Endothelial cell of umbilical vein (primary cell): ENCODE data around the gene ABCC4. TPM values are rescaled to one million over a fixed set of nuclear protein-coding genes. Genes with fewer than 3 reads are reported as not detected.

Experiments
- BruUV-seq: library from RNA; stranded (reverse); fragments of 400-500 nt; replicated peaks from 2 replicates; lab custom pipeline; 2021; lab: Mats Ljungman, UMichigan
- CTCF ChIA-PET: fragments of 300-600, 350-600 bp; sonication (Branson Sonifier 250); formaldehyde crosslinking; loops from one replicate; lab custom pipeline; 2021; ENCODE audit warnings: antibody characterized with exemption, inconsistent platforms; lab: Charles Lee
- POLR2A ChIA-PET: fragments of 300-600, 350-600 bp; sonication (Branson Sonifier 250); formaldehyde crosslinking; loops from one replicate; lab custom pipeline; 2021; ENCODE audit warnings: antibody characterized with exemption, inconsistent platforms; lab: Charles Lee
- DNase-seq: peaks from one replicate; pipeline ENCODE4 v3.0.0-alpha.2; 2011; ENCODE audit warnings: low read depth, low spot score
- FAIRE-seq: peaks from 2 replicates; lab custom pipeline; 2011; peaks lifted over from hg19 to GRCh38; lab: Jason Lieb, UNC
- H2AFZ ChIP-seq: 2 replicates; pipeline ENCODE4 v1.6.0; 2012; ENCODE audit warnings: low read depth, low read length, control low read depth, inconsistent platforms
- H3K27ac ChIP-seq: 2 replicates; pipeline ENCODE4 v1.5.1; 2011; ENCODE audit warnings: low read depth, mild to moderate bottlenecking, control low read depth, low read length, moderate library complexity; ENCODE audit not compliant: insufficient read depth
- H3K27me3 ChIP-seq, 2 experiments: 2 replicates each; pipeline versions ENCODE4 v1.6.0 to v1.6.1; 2011; ENCODE audit warnings: low read length in 2 of 2, mixed read lengths in 1 of 2; ENCODE audit not compliant: control insufficient read depth in 2 of 2, insufficient read depth in 2 of 2
- H3K36me3 ChIP-seq, 2 experiments: 2 replicates in 1 of 2; 3 replicates in 1 of 2; pipeline ENCODE4 v1.5.1; 2011; ENCODE audit warnings: low read length in 2 of 2, mild to moderate bottlenecking in 1 of 2, moderate library complexity in 1 of 2; ENCODE audit not compliant: control insufficient read depth in 2 of 2, insufficient read depth in 2 of 2; ENCODE audit errors: extremely low read depth in 1 of 2
- H3K4me1 ChIP-seq: 3 replicates; pipeline ENCODE4 v1.5.1; 2011; ENCODE audit warnings: mild to moderate bottlenecking, low read length; ENCODE audit not compliant: control insufficient read depth, insufficient read depth; ENCODE audit errors: extremely low read depth
- H3K4me2 ChIP-seq: 2 replicates; pipeline ENCODE4 v1.6.1; 2011; ENCODE audit warnings: low read length, control low read depth, mixed read lengths; ENCODE audit not compliant: insufficient read depth
- H3K4me3 ChIP-seq, 3 experiments: fragments of 200-600 bp in 1 of 3; sonication (generic), shearing (Covaris generic) in 1 of 3; replicated peaks in 1 of 3; 2 replicates each; pipeline ENCODE4 v1.5.1; 2011 to 2016; ENCODE audit warnings: control low read depth in 3 of 3, low read length in 3 of 3, mild to moderate bottlenecking in 2 of 3, inconsistent platforms in 1 of 3, low read depth in 1 of 3, moderate library complexity in 1 of 3; ENCODE audit not compliant: insufficient read depth in 1 of 3
- H3K79me2 ChIP-seq: 2 replicates; pipeline ENCODE4 v1.6.0; 2012; ENCODE audit warnings: low read length, inconsistent platforms; ENCODE audit not compliant: control insufficient read depth, insufficient read depth
- H3K9ac ChIP-seq: replicated peaks from 2 replicates; pipeline ENCODE3; 2011; ENCODE audit warnings: low read length, control low read depth; ENCODE audit not compliant: insufficient read depth; ENCODE audit errors: extremely low read depth
- H3K9me1 ChIP-seq: replicated peaks from 3 replicates; pipeline ENCODE4 v1.6.0; 2011; ENCODE audit warnings: mild to moderate bottlenecking, low read length; ENCODE audit not compliant: control insufficient read depth, insufficient read depth; ENCODE audit errors: extremely low read depth
- H3K9me3 ChIP-seq: replicated peaks from 2 replicates; pipeline ENCODE4 v1.5.1; 2012; ENCODE audit warnings: low read length, inconsistent platforms; ENCODE audit not compliant: control insufficient read depth, insufficient read depth
- H4K20me1 ChIP-seq: replicated peaks from 2 replicates; pipeline ENCODE3; 2011; ENCODE audit warnings: mild to moderate bottlenecking, low read length; ENCODE audit not compliant: control insufficient read depth, insufficient read depth; ENCODE audit errors: extremely low read depth
- EZH2 ChIP-seq: IDR thresholded peaks from 2 replicates; pipeline ENCODE4 v1.6.1; 2012; ENCODE audit warnings: borderline replicate concordance, low read depth, mild to moderate bottlenecking, moderate library complexity, low read length, inconsistent platforms; ENCODE audit not compliant: severe bottlenecking
- FOS ChIP-seq: IDR thresholded peaks from 2 replicates; pipeline ENCODE4 v1.6.1; 2011; ENCODE audit warnings: mild to moderate bottlenecking, low read length, moderate library complexity, borderline replicate concordance; ENCODE audit not compliant: insufficient read depth
- GATA2 ChIP-seq: IDR thresholded peaks from 2 replicates; pipeline ENCODE4 v1.7.0; 2011; ENCODE audit warnings: low read depth, mild to moderate bottlenecking, moderate library complexity, mixed read lengths, low read length; ENCODE audit not compliant: insufficient read length, insufficient read depth
- JUN ChIP-seq: IDR thresholded peaks from 2 replicates; pipeline ENCODE4 v1.6.1; 2011; ENCODE audit warnings: borderline replicate concordance, low read depth; ENCODE audit not compliant: insufficient read length, insufficient read depth
- MYC ChIP-seq: IDR thresholded peaks from one replicate; pipeline ENCODE4 v1.6.1; 2011; ENCODE audit warnings: mild to moderate bottlenecking, low read depth, low read length
- POLR2A ChIP-seq: IDR thresholded peaks from 2 replicates; pipeline ENCODE4 v1.6.1; 2012; ENCODE audit warnings: low read depth, mild to moderate bottlenecking, control low read depth, low read length
- POLR2AphosphoS5 ChIP-seq: IDR thresholded peaks from 2 replicates; pipeline ENCODE4 v1.6.1; 2012; ENCODE audit warnings: low read depth, mild to moderate bottlenecking, control low read depth, low read length, moderate library complexity; ENCODE audit not compliant: insufficient read depth
- dilution Hi-C: fragments of 300-500 bp; cut with MboI; formaldehyde crosslinking; loops from one replicate; pipeline ENCODE4 v1.15.0; 2019; ENCODE audit warnings: low sequenced_read_pairs; ENCODE audit not compliant: extremely low pct_ligation_motif_present
- intact Hi-C: fragments of 100-400 bp; cut with micrococcal nuclease; formaldehyde crosslinking; loops from one replicate; pipeline ENCODE4 v1.10.0; 2022
- polyA plus RNA-seq, 4 experiments: library from polyadenylated mRNA; depleted of rRNA in 3 of 4; stranded (reverse) in 3 of 4; unstranded in 1 of 4; fragments of >200 nt; gene quantifications; 2 replicates each; pipeline versions ENCODE4 v1.2.1 to v1.2.3, GENCODE V29; 2011 to 2012; ENCODE audit warnings: missing spikeins in 1 of 4
- total RNA-seq: library from RNA; stranded (reverse); gene quantifications from 2 replicates; pipeline ENCODE4 v1.2.3, GENCODE V29; 2021
- TF ChIP-seq, protein P1 (sequence below): IDR thresholded peaks from 2 replicates; pipeline ENCODE4 v1.6.1; 2011; ENCODE audit not compliant: insufficient read depth, insufficient read length
- TF ChIP-seq, protein P2 (sequence below), 2 donors: IDR thresholded peaks; 1 replicate in 1 of 2; 2 replicates in 1 of 2; pipeline ENCODE4 v1.5.1; 2011; ENCODE audit warnings: low read length in 2 of 2, mild to moderate bottlenecking in 2 of 2, moderate library complexity in 2 of 2, control low read depth in 1 of 2, inconsistent platforms in 1 of 2, low read depth in 1 of 2; ENCODE audit not compliant: insufficient read depth in 1 of 2; ENCODE audit errors: extremely low read depth in 1 of 2

Gene ABCC4
- total and polyA plus RNA-seq, 2 donors (not counting 3 experiments of a cell fraction or from before 2014, with no cell fraction given), result 9.2 to 15.9 TPM

DNA sequence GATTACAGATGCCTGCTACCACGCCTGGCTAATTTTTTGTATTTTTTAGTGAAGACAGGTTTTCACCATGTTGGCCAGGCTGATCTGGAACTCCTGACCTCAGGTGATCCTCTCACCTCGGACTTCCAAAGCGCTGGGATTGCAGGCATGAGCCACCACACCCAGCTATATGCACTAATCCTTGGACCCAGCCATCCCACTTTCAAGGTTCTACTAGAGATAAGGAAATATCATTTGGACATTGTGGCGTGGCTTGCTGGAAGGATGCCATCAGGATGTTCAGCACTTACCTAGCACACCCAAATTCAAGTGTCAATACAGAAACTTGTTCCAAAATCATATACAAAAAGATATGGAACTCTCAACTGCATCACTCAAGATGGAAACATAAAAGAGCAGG lies 136.4 kb downstream of the ABCC4 start:
- Histone ChIP-seq H2AFZ (no peak overlapping the region), H3K9me3 (no peaks in the 10 kb centered on the region), H3K4me1 (no peaks in the 10 kb centered on the region), H3K9me1 (no peaks in the 10 kb centered on the region), H3K27ac (no peak overlapping the region), H4K20me1 (no peaks in the 10 kb centered on the region), H3K36me3 (peaks cover 2 to 4% of the 10 kb centered on the region in 2 experiments), H3K79me2 (no peaks in the 10 kb centered on the region), H3K4me3 (no peak overlapping the region), H3K9ac (no peak overlapping the region), H3K27me3 (no peaks in the 10 kb centered on the region), H3K4me2 (no peak overlapping the region)
- dilution Hi-C loops, result no loop called here
- CTCF ChIA-PET, result interaction anchor here (1.3 to 1.4 kb wide), 3 partner anchors 9 to 239 kb away, joined by 4 to 8 read pairs (median 7); no protein-coding TSS in a partner anchor
- intact Hi-C loops, result no loop called here
- TF ChIP-seq, protein P1, sequence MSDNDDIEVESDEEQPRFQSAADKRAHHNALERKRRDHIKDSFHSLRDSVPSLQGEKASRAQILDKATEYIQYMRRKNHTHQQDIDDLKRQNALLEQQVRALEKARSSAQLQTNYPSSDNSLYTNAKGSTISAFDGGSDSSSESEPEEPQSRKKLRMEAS, result no peak
- TF ChIP-seq EZH2, result no peak
- no peak for TF ChIP-seq FOS
- TF ChIP-seq, protein P2, sequence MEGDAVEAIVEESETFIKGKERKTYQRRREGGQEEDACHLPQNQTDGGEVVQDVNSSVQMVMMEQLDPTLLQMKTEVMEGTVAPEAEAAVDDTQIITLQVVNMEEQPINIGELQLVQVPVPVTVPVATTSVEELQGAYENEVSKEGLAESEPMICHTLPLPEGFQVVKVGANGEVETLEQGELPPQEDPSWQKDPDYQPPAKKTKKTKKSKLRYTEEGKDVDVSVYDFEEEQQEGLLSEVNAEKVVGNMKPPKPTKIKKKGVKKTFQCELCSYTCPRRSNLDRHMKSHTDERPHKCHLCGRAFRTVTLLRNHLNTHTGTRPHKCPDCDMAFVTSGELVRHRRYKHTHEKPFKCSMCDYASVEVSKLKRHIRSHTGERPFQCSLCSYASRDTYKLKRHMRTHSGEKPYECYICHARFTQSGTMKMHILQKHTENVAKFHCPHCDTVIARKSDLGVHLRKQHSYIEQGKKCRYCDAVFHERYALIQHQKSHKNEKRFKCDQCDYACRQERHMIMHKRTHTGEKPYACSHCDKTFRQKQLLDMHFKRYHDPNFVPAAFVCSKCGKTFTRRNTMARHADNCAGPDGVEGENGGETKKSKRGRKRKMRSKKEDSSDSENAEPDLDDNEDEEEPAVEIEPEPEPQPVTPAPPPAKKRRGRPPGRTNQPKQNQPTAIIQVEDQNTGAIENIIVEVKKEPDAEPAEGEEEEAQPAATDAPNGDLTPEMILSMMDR (IDR thresholded peaks at IDR 0.05; ENCODE audit: extremely low read depth in 1 of 2, insufficient read depth in 1 of 2, low read depth in 1 of 2, low read length in 2 of 2), result no peak
- no peak for TF ChIP-seq POLR2AphosphoS5
- TF ChIP-seq JUN, result no peak
- TF ChIP-seq MYC, result no peak
- no peak for TF ChIP-seq GATA2
- no peak for TF ChIP-seq POLR2A
- POLR2A ChIA-PET, result no interaction called here
- FAIRE-seq (no peak), DNase-seq (no peak)
- BruUV-seq, result no TSS peak
